ENCODE results near the gene NINJ1.

DNA sequence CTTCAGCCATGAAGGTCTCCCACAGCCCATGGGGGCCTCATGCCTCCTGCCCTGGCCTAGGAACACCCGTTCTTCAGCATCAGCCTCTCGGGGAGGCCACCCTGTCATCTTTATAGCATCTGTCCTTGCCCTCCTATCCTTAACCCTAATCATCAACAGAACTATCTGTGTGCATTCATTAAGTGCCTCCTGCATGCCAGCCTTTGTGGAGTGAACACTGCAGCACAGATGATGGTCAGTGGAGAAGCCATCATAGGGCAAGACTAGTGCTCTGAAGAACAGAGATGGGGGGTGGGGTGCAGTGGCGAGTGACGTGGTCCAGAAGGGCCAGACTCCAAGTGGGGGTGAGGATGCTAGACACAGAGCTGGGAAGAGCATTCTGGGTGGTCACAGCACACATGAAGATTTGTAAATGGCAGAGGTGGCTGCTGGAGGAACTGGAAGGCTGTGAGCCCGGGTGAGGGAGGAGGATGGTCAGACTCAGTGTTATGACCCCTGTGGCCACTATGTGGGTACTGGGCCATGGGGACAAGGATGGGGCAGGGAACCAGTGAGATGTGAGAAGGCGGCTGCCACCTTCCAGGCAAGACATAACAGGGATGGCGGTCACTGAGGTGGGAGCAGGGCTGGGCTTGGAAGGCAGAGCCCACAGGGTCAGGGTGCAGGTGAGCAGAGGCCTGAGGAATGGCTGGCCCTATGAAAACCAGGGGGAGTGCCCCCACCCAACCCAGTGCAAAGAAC, 41.6 kb downstream of the NINJ1 start:
- TF ChIP-seq POLR2A (IDR thresholded peaks at IDR 0.05) (no peak), CTCF (IDR thresholded peaks at IDR 0.05) (no peak)

All from lower leg skin (tissue), 3 donors.